Activated CD4-positive, alpha-beta T cell treated with anti-CD3 and anti-CD28 coated beads for 36 hours (primary cell): ENCODE data around the gene VLDLR. TPM values are rescaled to one million over a fixed set of nuclear protein-coding genes. Genes with fewer than 3 reads are reported as not detected.

Experiments used
- ATAC-seq: fragments of 200-7000 bp; cut with Tn5 transposase; one replicate; pipeline ENCODE4 v1.10.0; 2021; ENCODE audit warnings: mild to moderate bottlenecking, moderate library complexity
- CTCF ChIA-PET: fragments of 350-600 bp; sonication (Branson Sonifier 250); formaldehyde crosslinking; loops from one replicate; lab custom pipeline; 2021; ENCODE audit warnings: antibody characterized with exemption; lab: Charles Lee
- POLR2A ChIA-PET: fragments of 350-600 bp; sonication (Branson Sonifier 250); formaldehyde crosslinking; loops from one replicate; lab custom pipeline; 2021; ENCODE audit warnings: antibody characterized with exemption, inconsistent platforms; lab: Charles Lee
- DNase-seq: peaks from one replicate; pipeline ENCODE4 v3.0.0-alpha.2; 2020
- H3K27ac Mint-ChIP-seq: one replicate; pipeline ENCODE4 v1.8.0; 2021; ENCODE audit warnings: mixed read lengths
- H3K27me3 Mint-ChIP-seq: one replicate; pipeline ENCODE4 v1.8.0; 2021; ENCODE audit warnings: mixed read lengths
- H3K36me3 Mint-ChIP-seq: one replicate; pipeline ENCODE4 v1.8.0; 2021; ENCODE audit warnings: low read depth, mixed read lengths
- H3K4me1 Mint-ChIP-seq: one replicate; pipeline ENCODE4 v1.8.0; 2021; ENCODE audit warnings: mixed read lengths
- H3K4me3 Mint-ChIP-seq: one replicate; pipeline ENCODE4 v1.8.0; 2021; ENCODE audit warnings: mild to moderate bottlenecking, moderate library complexity, mixed read lengths
- H3K9me3 Mint-ChIP-seq: one replicate; pipeline ENCODE4 v1.8.0; 2021; ENCODE audit warnings: low read depth, mixed read lengths
- intact Hi-C, 2 experiments: fragments of 100-400 bp; cut with DNase I in 1 of 2; cut with micrococcal nuclease in 1 of 2; formaldehyde crosslinking; loops; one replicate each; pipeline versions ENCODE4 v1.14.2 to v1.15.1; 2022 to 2024; cut with DNase I, micrococcal nuclease
- total RNA-seq, 2 experiments: library from RNA; stranded (reverse); gene quantifications; one replicate each; pipeline ENCODE4 v1.2.3, GENCODE V29; 2021

Gene VLDLR
- total RNA-seq, result 10 to 100 TPM; 12.7 to 14.5 TPM

DNA sequence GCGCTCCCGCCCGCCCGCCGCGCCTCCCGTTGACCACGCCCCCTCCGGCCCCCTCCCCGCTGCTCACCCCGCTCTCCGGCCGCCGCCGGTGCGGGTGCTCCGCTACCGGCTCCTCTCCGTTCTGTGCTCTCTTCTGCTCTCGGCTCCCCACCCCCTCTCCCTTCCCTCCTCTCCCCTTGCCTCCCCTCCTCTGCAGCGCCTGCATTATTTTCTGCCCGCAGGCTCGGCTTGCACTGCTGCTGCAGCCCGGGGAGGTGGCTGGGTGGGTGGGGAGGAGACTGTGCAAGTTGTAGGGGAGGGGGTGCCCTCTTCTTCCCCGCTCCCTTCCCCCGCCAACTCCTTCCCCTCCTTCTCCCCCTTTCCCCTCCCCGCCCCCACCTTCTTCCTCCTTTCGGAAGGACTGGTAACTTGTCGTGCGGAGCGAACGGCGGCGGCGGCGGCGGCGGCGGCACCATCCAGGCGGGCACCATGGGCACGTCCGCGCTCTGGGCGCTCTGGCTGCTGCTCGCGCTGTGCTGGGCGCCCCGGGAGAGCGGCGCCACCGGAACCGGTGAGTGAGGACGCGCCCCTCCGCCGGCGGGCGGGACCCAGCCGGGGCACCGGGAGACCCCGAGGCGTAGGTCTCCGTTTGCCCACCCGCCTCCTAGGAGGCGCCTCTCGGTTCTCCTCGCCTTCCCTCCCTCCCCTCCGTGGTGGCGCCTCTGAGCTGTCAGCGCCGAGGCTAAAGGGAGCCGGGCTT is at the start of gene VLDLR:
Gene VLDLR (plus strand): TSS at position 66 of the 739 bp plus-strand sequence. CDS start 403 bp downstream, at position 469.
- Mint-ChIP-seq H3K4me3 (peak within 1 kb of the TSS; percentile 90), H3K27ac (peak within 1 kb of the TSS; percentile 96), H3K4me1 (peaks cover 11% of the 10 kb centered on the region), H3K9me3 (no peaks in the 10 kb centered on the region), H3K27me3 (peaks cover 70% of the 10 kb centered on the region), H3K36me3 (peaks cover 3% of the 10 kb centered on the region)
- ATAC-seq (peak; percentile 50), DNase-seq (peak; percentile 73)
- intact Hi-C loops, result loop anchor here (1.0 to 10.0 kb wide), 11 partner anchors 33 to 1647 kb away; partner anchors contain the start of genes PUM3 (in 2 of the 2), DMRT3 (in 1 of the 2), RFX3 (in 1 of the 2) and SMARCA2 (in 1 of the 2)
- ChIA-PET CTCF (no interaction called here), POLR2A (no interaction called here)

DNA sequence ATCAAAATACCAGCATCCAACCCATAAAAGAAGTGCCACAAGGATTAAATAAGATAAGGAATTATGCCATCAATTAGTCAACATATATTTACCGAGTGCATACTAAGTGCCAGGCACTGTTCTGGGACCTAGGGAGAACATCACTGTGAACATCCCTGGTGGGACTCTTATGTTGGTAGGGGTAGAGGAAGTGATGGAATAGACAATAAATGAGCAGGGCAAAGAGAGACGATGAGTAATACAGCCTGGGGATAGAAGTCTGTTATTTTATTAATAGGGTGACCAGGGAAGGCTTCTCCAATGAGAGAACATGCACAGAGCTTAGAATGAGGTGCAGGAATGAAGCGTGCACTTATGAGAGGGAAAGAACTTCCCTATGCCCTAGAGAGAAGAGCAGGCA is 47.4 kb upstream of the VLDLR start:
- POLR2A ChIA-PET, result no interaction called here

DNA sequence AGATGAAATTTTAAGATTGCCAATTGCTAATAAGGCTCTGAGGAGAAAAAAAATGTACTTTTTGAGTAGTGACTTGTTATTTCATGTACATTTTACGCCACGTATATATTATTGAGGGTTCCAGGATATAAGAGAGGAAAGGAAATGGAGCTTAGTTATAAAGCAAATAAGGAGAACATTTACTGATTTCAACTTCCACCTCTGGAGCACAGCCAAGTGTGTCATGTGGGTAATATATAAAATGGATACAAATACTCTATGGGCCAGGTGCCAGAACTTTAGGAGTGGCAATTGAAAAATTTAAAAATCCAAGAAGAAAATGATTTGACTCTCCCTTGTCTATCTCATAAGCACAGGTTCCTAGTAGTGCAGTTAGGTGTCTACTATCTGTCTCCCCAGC is 45.0 kb upstream of the VLDLR start:
- Mint-ChIP-seq H3K27ac (no peak overlapping the region), H3K4me3 (no peak overlapping the region), H3K9me3 (no peaks in the 10 kb centered on the region), H3K4me1 (no peaks in the 10 kb centered on the region), H3K27me3 (peaks cover 14% of the 10 kb centered on the region), H3K36me3 (no peaks in the 10 kb centered on the region)
- intact Hi-C loops, result no loop called here
- no peak for ATAC-seq
- DNase-seq, result no peak
- ChIA-PET POLR2A (no interaction called here), CTCF (no interaction called here)

More for the DNA sequence above, 47.4 kb upstream of the VLDLR start:
- intact Hi-C loops, result no loop called here
- Mint-ChIP-seq H3K9me3 (no peaks in the 10 kb centered on the region), H3K4me1 (no peaks in the 10 kb centered on the region), H3K27ac (no peak overlapping the region), H3K27me3 (peaks cover 14% of the 10 kb centered on the region), H3K36me3 (no peaks in the 10 kb centered on the region), H3K4me3 (no peak overlapping the region)
- no peak for ATAC-seq
- CTCF ChIA-PET, result no interaction called here
- DNase-seq, result no peak

DNA sequence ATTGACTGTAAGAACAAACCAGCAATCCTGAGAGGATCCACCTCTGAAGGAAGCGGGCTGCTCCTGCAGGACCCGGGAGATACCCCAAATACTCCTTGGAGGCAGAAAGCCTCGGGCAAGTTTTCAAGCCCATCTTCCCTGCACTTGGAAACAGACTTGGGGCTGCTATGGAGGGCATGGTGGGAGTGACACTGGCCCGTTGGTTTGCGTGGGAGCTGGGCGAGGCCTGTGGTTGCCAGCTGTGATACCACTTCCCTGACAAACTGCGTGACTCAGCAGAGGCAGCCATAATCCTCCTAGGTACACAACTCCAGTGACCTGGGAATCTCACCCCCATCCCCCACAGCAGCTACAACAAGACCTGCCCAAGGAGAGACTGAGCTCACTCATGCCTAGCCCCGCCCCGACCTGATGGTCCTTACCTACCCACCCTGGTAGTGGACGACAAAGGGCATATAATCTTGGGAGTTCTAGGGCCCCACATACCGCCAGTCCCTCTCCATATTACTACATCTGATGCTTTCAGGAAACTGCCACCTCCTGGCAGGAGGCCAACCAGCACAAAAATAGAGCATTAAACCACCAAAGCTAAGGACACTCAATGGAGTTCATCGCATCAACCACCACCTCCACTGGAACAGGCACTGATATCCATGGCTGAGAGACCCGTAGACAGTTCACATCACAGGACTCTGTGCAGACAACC is 38.1 kb upstream of the VLDLR start:
- H3K9me3 Mint-ChIP-seq, result peaks cover 3% of the 10 kb centered on the region
- DNase-seq (no peak), ATAC-seq (no peak)
- CTCF ChIA-PET, result no interaction called here
- H3K36me3 Mint-ChIP-seq, result no peaks in the 10 kb centered on the region
- H3K4me1 Mint-ChIP-seq, result no peaks in the 10 kb centered on the region
- no peak overlapping the region for H3K27ac Mint-ChIP-seq
- POLR2A ChIA-PET, result no interaction called here
- H3K27me3 Mint-ChIP-seq, result peaks cover 17% of the 10 kb centered on the region
- no peak overlapping the region for H3K4me3 Mint-ChIP-seq
- intact Hi-C loops, result no loop called here

DNA sequence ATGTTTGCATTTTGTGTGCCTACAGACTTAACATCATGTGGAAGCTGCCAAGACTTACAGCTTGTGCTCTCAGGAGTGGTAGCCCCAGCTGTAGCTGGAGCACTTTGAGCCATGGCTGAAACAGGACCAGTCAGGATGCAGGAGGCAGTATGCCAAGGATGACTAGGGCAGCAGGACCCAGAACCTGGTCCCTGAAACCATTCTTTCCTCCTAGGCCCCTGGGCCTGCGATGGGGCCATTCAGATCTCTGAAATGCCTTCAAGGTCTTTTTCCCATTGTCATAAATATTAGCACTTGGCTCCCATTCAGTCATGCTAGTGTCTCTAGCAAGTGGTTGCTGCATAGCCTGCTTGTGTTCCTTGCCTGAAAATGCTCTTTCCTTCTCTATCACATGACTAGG is 29.6 kb upstream of the VLDLR start:
- Mint-ChIP-seq H3K4me3 (no peak overlapping the region), H3K9me3 (peaks cover 13% of the 10 kb centered on the region), H3K27ac (no peak overlapping the region), H3K4me1 (no peaks in the 10 kb centered on the region), H3K27me3 (peaks cover 19% of the 10 kb centered on the region), H3K36me3 (no peaks in the 10 kb centered on the region)
- POLR2A ChIA-PET, result no interaction called here
- intact Hi-C loops, result no loop called here
- ATAC-seq (no peak), DNase-seq (no peak)
- CTCF ChIA-PET, result interaction anchor here (0.6 to 0.7 kb wide), 2 partner anchors 15 to 201 kb away, joined by 3 read pairs; no protein-coding TSS in a partner anchor

DNA sequence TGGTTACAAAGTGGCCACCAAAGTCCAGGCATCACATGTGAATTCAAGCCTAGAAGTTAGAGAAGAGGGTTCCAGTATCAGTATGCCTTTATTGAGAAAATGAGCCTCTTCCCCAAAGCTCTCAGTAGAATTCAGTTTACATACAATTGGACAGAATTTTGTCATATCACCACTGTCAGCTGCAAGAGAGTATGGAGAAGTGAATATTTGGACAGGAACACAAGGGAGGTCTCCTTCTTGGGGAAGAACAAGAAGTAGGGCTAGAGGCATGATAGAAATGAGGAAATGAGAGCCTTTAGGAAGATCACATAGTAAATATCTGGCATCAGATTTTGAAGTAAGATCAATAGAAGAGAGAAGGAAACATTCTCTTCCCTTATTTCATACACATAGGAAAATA is 27.8 kb upstream of the VLDLR start:
- no peaks in the 10 kb centered on the region for H3K4me1 Mint-ChIP-seq
- no peaks in the 10 kb centered on the region for H3K36me3 Mint-ChIP-seq
- intact Hi-C loops, result no loop called here
- ATAC-seq (no peak), DNase-seq (no peak)
- H3K9me3 Mint-ChIP-seq, result peaks cover 13% of the 10 kb centered on the region
- peaks cover 18% of the 10 kb centered on the region for H3K27me3 Mint-ChIP-seq
- CTCF ChIA-PET, result no interaction called here
- POLR2A ChIA-PET, result no interaction called here
- H3K4me3 Mint-ChIP-seq, result no peak overlapping the region
- H3K27ac Mint-ChIP-seq, result no peak overlapping the region

DNA sequence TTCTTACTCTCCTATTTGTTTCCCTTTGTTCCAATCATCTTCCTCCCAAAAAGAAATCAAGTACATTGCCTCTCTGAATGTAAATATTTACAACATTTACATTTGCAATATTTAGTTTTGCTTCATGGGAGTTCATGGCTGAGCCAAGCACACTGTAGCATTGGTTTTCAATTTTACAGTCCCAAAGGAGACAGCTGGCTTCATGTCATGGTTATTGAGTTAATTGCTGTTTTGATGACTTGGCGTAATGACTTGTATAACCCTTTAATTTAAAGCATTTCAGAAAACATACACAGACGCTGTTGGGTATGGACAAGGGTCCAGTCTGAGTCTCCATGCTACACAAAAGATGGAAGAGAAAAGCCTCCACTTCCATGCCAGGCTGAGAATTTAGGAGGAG is 25.6 kb upstream of the VLDLR start:
- POLR2A ChIA-PET, result no interaction called here
- CTCF ChIA-PET, result interaction anchor here (0.8 kb wide), 1 partner anchor 144 kb away, joined by 3 read pairs; no protein-coding TSS in a partner anchor

DNA sequence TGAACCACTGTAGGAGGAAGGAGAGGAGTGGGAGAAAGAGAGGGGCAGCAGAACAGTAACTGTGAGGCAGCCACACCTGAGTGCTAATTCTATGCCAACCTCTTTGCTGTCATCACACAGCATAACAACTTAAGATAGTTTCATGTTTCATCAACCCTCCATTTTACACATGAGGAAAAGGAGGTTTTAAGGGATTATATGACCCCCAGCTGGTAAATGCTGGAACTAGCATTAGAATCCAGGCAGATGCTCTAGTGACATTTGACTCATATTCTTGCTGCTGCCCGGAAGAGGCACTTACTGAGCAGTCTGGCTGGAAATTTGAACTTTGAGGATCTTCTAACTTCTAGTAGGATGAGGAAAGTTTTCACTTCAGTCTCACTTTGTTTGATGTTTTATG is 24.1 kb upstream of the VLDLR start:
- Mint-ChIP-seq H3K36me3 (no peaks in the 10 kb centered on the region), H3K27ac (no peak overlapping the region), H3K9me3 (peaks cover 7% of the 10 kb centered on the region), H3K27me3 (peaks cover 28% of the 10 kb centered on the region), H3K4me1 (no peaks in the 10 kb centered on the region), H3K4me3 (no peak overlapping the region)
- no peak for DNase-seq
- no peak for ATAC-seq
- intact Hi-C loops, result no loop called here
- POLR2A ChIA-PET, result no interaction called here
- CTCF ChIA-PET, result no interaction called here

More for the DNA sequence above, 25.6 kb upstream of the VLDLR start:
- intact Hi-C loops, result no loop called here
- ATAC-seq (no peak), DNase-seq (no peak)
- Mint-ChIP-seq H3K36me3 (no peaks in the 10 kb centered on the region), H3K4me3 (no peak overlapping the region), H3K27ac (no peak overlapping the region), H3K27me3 (peaks cover 23% of the 10 kb centered on the region), H3K9me3 (peaks cover 13% of the 10 kb centered on the region), H3K4me1 (no peaks in the 10 kb centered on the region)

DNA sequence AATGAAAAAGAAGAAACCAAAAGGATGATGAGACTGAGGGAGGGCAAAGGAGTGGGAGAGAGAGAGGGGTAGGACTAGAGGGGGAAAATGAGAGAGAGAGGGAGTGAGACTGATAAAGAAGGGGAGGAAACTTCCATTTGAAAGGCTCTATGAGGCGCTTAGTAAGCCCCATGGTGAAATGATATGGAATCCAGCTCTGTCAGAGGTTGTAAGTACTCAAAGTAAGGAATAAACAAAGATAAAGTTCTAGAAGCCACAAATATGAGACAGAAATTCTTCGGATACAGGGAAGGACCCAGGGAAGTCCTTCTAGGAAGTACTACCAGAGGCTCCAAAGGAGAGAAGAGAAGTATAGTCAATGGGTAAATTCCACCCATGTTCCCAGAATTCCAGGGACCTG is 21.7 kb upstream of the VLDLR start:
- no peaks in the 10 kb centered on the region for H3K9me3 Mint-ChIP-seq
- no peaks in the 10 kb centered on the region for H3K36me3 Mint-ChIP-seq
- H3K4me3 Mint-ChIP-seq, result no peak overlapping the region
- H3K27ac Mint-ChIP-seq, result no peak overlapping the region
- ChIA-PET POLR2A (no interaction called here), CTCF (no interaction called here)
- intact Hi-C loops, result no loop called here
- no peak for ATAC-seq
- DNase-seq, result no peak
- H3K4me1 Mint-ChIP-seq, result no peaks in the 10 kb centered on the region
- peaks cover 27% of the 10 kb centered on the region for H3K27me3 Mint-ChIP-seq

DNA sequence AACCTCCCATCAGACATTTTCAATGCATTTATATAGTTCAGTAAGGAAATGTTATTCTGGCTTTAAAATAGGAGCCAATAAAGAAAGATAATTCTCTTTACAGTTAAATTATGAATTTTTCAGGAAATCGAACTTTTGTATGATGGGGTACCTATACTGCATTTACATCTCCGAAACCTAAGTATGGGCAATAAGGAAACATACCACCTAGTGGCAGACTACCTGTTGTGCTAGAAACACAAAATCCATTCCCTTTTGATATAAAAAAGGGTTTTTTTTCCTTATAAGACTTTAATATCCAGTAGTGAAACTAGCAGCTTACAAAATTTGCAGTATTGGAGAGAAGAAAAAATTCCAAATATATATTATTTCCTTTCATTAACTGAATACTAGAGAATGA is 21.3 kb upstream of the VLDLR start:
- intact Hi-C loops, result no loop called here
- ChIA-PET POLR2A (no interaction called here), CTCF (no interaction called here)
- Mint-ChIP-seq H3K4me1 (no peaks in the 10 kb centered on the region), H3K27ac (no peak overlapping the region), H3K27me3 (peaks cover 27% of the 10 kb centered on the region), H3K4me3 (no peak overlapping the region), H3K36me3 (no peaks in the 10 kb centered on the region), H3K9me3 (no peaks in the 10 kb centered on the region)
- no peak for DNase-seq
- no peak for ATAC-seq

DNA sequence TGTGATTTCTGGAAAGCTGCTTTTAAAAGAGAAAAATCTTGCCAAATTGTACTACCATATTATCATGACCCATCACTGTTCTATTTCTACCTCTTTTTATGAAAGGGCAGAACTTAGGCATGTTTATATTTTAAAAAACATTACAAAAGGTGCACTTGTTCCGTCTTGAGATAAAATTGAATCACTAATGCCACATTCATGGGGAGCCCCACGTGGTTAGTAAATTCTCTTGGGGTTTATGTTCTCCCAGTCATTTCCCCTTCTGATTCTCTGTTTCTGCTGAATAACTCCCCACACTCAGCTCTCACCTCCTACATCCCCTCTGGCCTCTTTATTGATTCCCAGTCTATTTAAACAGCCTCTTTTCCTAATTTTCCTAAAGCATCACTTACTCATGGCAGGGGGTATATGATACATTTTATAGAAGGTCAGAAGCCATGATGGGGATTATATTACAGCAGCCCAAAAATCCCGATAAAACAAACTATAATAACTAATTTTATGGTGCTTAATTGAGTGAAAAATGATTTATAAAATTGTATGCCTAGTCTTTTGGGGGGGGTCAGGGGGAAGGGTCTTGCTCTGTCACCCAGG is 19.7 kb upstream of the VLDLR start:
- H3K27ac Mint-ChIP-seq, result no peak overlapping the region
- DNase-seq (no peak), ATAC-seq (no peak)
- no peaks in the 10 kb centered on the region for H3K9me3 Mint-ChIP-seq
- CTCF ChIA-PET, result no interaction called here
- peaks cover 19% of the 10 kb centered on the region for H3K27me3 Mint-ChIP-seq
- no peaks in the 10 kb centered on the region for H3K36me3 Mint-ChIP-seq
- intact Hi-C loops, result no loop called here
- POLR2A ChIA-PET, result no interaction called here
- H3K4me1 Mint-ChIP-seq, result no peaks in the 10 kb centered on the region
- no peak overlapping the region for H3K4me3 Mint-ChIP-seq
